ENCODE data around the gene TMEM150B. TPM values are rescaled to one million over a fixed set of nuclear protein-coding genes. Genes with fewer than 3 reads are reported as not detected.

TMEM150B gene
- total RNA-seq, 1 experiment from 2014 or later = not detected

DNA sequence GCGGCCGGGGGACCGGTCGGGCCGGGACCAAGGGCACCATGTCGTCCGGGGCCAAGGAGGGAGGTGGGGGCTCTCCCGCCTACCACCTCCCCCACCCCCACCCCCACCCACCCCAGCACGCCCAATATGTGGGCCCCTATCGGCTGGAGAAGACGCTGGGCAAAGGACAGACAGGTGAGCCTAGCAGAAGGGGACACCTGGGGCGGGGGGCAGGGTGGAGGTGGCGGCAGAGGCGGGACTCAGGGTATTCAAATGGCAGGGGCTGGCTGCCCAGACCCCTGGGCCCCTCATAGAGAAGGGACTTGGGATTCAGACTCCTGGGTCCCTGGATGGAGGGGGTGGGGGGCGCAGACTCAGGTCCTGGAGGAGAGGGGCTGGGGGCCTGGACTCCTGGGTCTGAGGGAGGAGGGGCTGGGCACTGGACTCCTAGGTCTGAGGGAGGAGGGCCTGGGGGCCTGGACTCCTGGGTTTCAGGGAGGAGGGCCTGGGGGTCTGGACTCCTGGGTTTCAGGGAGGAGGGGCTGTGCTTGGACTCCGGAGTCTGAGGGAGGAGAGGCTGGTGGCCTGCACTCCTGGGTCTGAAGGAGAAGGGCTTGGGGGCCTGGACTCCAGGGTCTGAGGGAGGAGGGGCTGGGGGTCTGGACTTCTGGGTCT lies 40.6 kb downstream of the TMEM150B start:
- Histone ChIP-seq H3K9ac (ENCODE audit: low read length) (no peak overlapping the region), H3K9me3 (ENCODE audit: low read length) (no peaks in the 10 kb centered on the region), H3K36me3 (ENCODE audit: low read depth, low read length) (no peaks in the 10 kb centered on the region), H3K4me1 (ENCODE audit: insufficient read depth, low read length) (peaks cover 4% of the 10 kb centered on the region; the same call in 1 of the 2 replicates), H4K20me1 (ENCODE audit: low read length) (no peaks in the 10 kb centered on the region), H3F3A (ENCODE audit: low read length, unreplicated experiment) (peaks cover 7% of the 10 kb centered on the region), H3K4me2 (ENCODE audit: low read length) (peak overlapping the region; percentile 44; the same call in 1 of the 2 replicates), H3K79me2 (ENCODE audit: low read length) (peaks cover 3% of the 10 kb centered on the region), H3K9me2 (replicated peaks; ENCODE audit: low read length) (no peaks in the 10 kb centered on the region), H3K4me3 (ENCODE audit: low read length) (peak overlapping the region; percentile 42; the same call in 1 of the 2 replicates), H3K27ac (ENCODE audit: low read length) (no peak overlapping the region), H2AFZ (ENCODE audit: low read length) (no peak overlapping the region), H3K27me3 (ENCODE audit: low read length) (0 out of 2 replicates have a peak, but pooled peaks cover 4% of the 10 kb centered on the region)
- intact Hi-C loops (cut with micrococcal nuclease) = no loop called here
- no peak for ATAC-seq
- no peak for DNase-seq
- CTCF ChIA-PET = no interaction called here
- no peak for TF ChIP-seq EZH2phosphoT487 (IDR thresholded peaks at IDR 0.05; ENCODE audit: borderline replicate concordance, low read length)
- TF ChIP-seq EZH2 (IDR thresholded peaks at IDR 0.05; ENCODE audit: low read length, unreplicated experiment) = no peak
- TF ChIP-seq, protein P1, sequence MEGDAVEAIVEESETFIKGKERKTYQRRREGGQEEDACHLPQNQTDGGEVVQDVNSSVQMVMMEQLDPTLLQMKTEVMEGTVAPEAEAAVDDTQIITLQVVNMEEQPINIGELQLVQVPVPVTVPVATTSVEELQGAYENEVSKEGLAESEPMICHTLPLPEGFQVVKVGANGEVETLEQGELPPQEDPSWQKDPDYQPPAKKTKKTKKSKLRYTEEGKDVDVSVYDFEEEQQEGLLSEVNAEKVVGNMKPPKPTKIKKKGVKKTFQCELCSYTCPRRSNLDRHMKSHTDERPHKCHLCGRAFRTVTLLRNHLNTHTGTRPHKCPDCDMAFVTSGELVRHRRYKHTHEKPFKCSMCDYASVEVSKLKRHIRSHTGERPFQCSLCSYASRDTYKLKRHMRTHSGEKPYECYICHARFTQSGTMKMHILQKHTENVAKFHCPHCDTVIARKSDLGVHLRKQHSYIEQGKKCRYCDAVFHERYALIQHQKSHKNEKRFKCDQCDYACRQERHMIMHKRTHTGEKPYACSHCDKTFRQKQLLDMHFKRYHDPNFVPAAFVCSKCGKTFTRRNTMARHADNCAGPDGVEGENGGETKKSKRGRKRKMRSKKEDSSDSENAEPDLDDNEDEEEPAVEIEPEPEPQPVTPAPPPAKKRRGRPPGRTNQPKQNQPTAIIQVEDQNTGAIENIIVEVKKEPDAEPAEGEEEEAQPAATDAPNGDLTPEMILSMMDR (conservative IDR thresholded peaks at IDR 0.05; ENCODE audit: low read depth, low read length) = no peak
- POLR2A ChIA-PET (ENCODE audit: unreplicated experiment) = no interaction called here
- BruUV-seq (replicated peaks) = no TSS peak

- peak within 1 kb of the TSS; percentile 42; the same call in 1 of the 2 replicates for H3K4me3 ChIP-seq (ENCODE audit: low read length)
- H3F3A ChIP-seq (ENCODE audit: low read length, unreplicated experiment) = peaks cover 7% of the 10 kb centered on the region
- DNase-seq (peak; percentile 42), ATAC-seq (no peak)
- peaks cover 10% of the 10 kb centered on the region; the same call in 1 of the 2 replicates for H3K4me1 ChIP-seq (ENCODE audit: insufficient read depth, low read length)
- H3K4me2 ChIP-seq (ENCODE audit: low read length) = peak within 1 kb of the TSS; percentile 44; the same call in 1 of the 2 replicates
- intact Hi-C loops (cut with micrococcal nuclease) = no loop called here
- H3K36me3 ChIP-seq (ENCODE audit: low read depth, low read length) = no peaks in the 10 kb centered on the region
- no peaks in the 10 kb centered on the region for H3K9me3 ChIP-seq (ENCODE audit: low read length)
- no peak within 1 kb of the TSS for H3K9ac ChIP-seq (ENCODE audit: low read length)
- no TSS peak for BruUV-seq (replicated peaks)
- ChIA-PET CTCF (interaction anchor here (0.6 kb wide), 1 partner anchor 27 kb away, joined by 7 read pairs; no protein-coding TSS in a partner anchor), POLR2A (ENCODE audit: unreplicated experiment) (interaction anchor here (0.6 to 0.7 kb wide), 2 partner anchors 56 to 183 kb away, joined by 4 to 5 read pairs; no protein-coding TSS in a partner anchor)
- TF ChIP-seq EZH2phosphoT487 (IDR thresholded peaks at IDR 0.05; ENCODE audit: borderline replicate concordance, low read length) (no peak), EZH2 (IDR thresholded peaks at IDR 0.05; ENCODE audit: low read length, unreplicated experiment) (no peak)
- TF ChIP-seq, protein P1 (conservative IDR thresholded peaks at IDR 0.05; ENCODE audit: low read depth, low read length) = no peak
- 0 out of 2 replicates have a peak, but pooled peaks cover 4% of the 10 kb centered on the region for H3K27me3 ChIP-seq (ENCODE audit: low read length)
- no peaks in the 10 kb centered on the region for H3K9me2 ChIP-seq (replicated peaks; ENCODE audit: low read length)
- H3K79me2 ChIP-seq (ENCODE audit: low read length) = peaks cover 11% of the 10 kb centered on the region
- no peaks in the 10 kb centered on the region for H4K20me1 ChIP-seq (ENCODE audit: low read length)
- peak within 1 kb of the TSS; percentile 68 for H2AFZ ChIP-seq (ENCODE audit: low read length)
- H3K27ac ChIP-seq (ENCODE audit: low read length) = no peak within 1 kb of the TSS
These were observed 41.4 kb downstream of the TMEM150B start, which contains the start of gene BRSK1 for GRCh38 chr19:55283548-55284377. BRSK1 (plus strand) TSS chr19:55283997; CDS start chr19:55284443, 446 bp downstream.

All from PC-3 (cell line).